Ascending aorta (tissue), 2 donors: ENCODE results near the gene DNAJB6. TPM values are rescaled to one million over a fixed set of nuclear protein-coding genes. Genes with fewer than 3 reads are reported as not detected.
A peak's percentile ranks its signal among the peaks of the same experiment; 100 is the strongest.

Source experiments
- DNase-seq, 2 donors: peaks; one replicate each; pipeline ENCODE4 v3.0.0-alpha.2; 2019; ENCODE audit warnings: low spot score in 2 of 2
- H3K27ac ChIP-seq, 2 donors: fragments of 200-600 bp; sonication (generic); one replicate each; pipeline ENCODE4 v1.5.1; 2016 to 2017; ENCODE audit warnings: mild to moderate bottlenecking in 1 of 2
- H3K27me3 ChIP-seq: fragments of 200-600 bp; sonication (generic); one replicate; pipeline ENCODE4 v1.5.1; 2017
- H3K36me3 ChIP-seq, 2 donors: fragments of 200-600 bp; sonication (generic); one replicate each; pipeline ENCODE4 v1.5.1; 2016
- H3K4me1 ChIP-seq, 2 donors: fragments of 200-600 bp; sonication (generic); one replicate each; pipeline ENCODE4 v1.5.1; 2016 to 2017; ENCODE audit warnings: mild to moderate bottlenecking in 1 of 2
- H3K4me3 ChIP-seq, 2 donors: fragments of 200-600 bp; sonication (generic); one replicate each; pipeline ENCODE4 v1.5.1; 2016 to 2017; ENCODE audit warnings: mild to moderate bottlenecking in 1 of 2
- H3K9me3 ChIP-seq, 2 donors: fragments of 200-600 bp; sonication (generic); one replicate each; pipeline ENCODE4 v1.5.1; 2016
- CTCF ChIP-seq, 3 experiments: fragments of 200-600 bp in 2 of 3; fragments of 450-650 bp in 1 of 3; sonication (generic) in 2 of 3; IDR thresholded peaks; one replicate each; pipeline ENCODE4 v1.5.1; 2016 to 2019; ENCODE audit warnings: antibody characterized with exemption in 3 of 3, mild to moderate bottlenecking in 1 of 3, moderate library complexity in 1 of 3
- intact Hi-C: fragments of 100-400 bp; cut with DNase I; formaldehyde crosslinking; loops from one replicate; pipeline ENCODE4 v1.15.1; 2023
- total RNA-seq: library from RNA; depleted of rRNA; stranded (reverse); fragments of >200 nt; gene quantifications from one replicate; pipeline ENCODE4 v1.1.0, GENCODE V29; 2016

The DNAJB6 gene
- total RNA-seq, 1 donor from 2014 or later = 79.1 TPM

- intact Hi-C loops = no loop called here
- no peak overlapping the region for H3K4me3 ChIP-seq
These were observed 95.2 kb downstream of the DNAJB6 start for GRCh38 chr7:157431951-157432540.

GRCh38 chr7:157432541-157432956 is 95.7 kb downstream of the DNAJB6 start:
- H3K36me3 ChIP-seq = no peaks in the 10 kb centered on the region
- no peaks in the 10 kb centered on the region for H3K4me1 ChIP-seq
- H3K27ac ChIP-seq = no peak overlapping the region
- TF ChIP-seq CTCF (IDR thresholded peaks at IDR 0.05) = no peak
- no peaks in the 10 kb centered on the region for H3K9me3 ChIP-seq
- intact Hi-C loops = no loop called here
- no peaks in the 10 kb centered on the region for H3K27me3 ChIP-seq
- no peak for DNase-seq
- no peak overlapping the region for H3K4me3 ChIP-seq

More at GRCh38 chr7:157431951-157432540, 95.2 kb downstream of the DNAJB6 start:
- no peaks in the 10 kb centered on the region for H3K27me3 ChIP-seq
- no peaks in the 10 kb centered on the region for H3K36me3 ChIP-seq
- no peak for DNase-seq
- H3K9me3 ChIP-seq = no peaks in the 10 kb centered on the region
- no peaks in the 10 kb centered on the region for H3K4me1 ChIP-seq
- H3K27ac ChIP-seq = no peak overlapping the region
- no peak for TF ChIP-seq CTCF (IDR thresholded peaks at IDR 0.05)

- TF ChIP-seq CTCF (IDR thresholded peaks at IDR 0.05) = peak in 2 of 3 experiments; percentile 18 to 50
- no peak overlapping the region for H3K4me3 ChIP-seq
- no peak for DNase-seq
- H3K9me3 ChIP-seq = no peaks in the 10 kb centered on the region
- intact Hi-C loops = no loop called here
- H3K27ac ChIP-seq = no peak overlapping the region
- no peaks in the 10 kb centered on the region for H3K36me3 ChIP-seq
- H3K27me3 ChIP-seq = no peaks in the 10 kb centered on the region
- no peaks in the 10 kb centered on the region for H3K4me1 ChIP-seq
These were observed 96.3 kb downstream of the DNAJB6 start for GRCh38 chr7:157432957-157433576.

- H3K4me1 ChIP-seq = no peaks in the 10 kb centered on the region
- H3K27ac ChIP-seq = no peak overlapping the region
- H3K4me3 ChIP-seq = no peak overlapping the region
- no peak for TF ChIP-seq CTCF (IDR thresholded peaks at IDR 0.05)
- no peaks in the 10 kb centered on the region for H3K27me3 ChIP-seq
- no peaks in the 10 kb centered on the region for H3K9me3 ChIP-seq
- H3K36me3 ChIP-seq = no peaks in the 10 kb centered on the region
- DNase-seq = no peak
- intact Hi-C loops = no loop called here
These were observed 96.8 kb downstream of the DNAJB6 start for GRCh38 chr7:157433628-157434027.

GRCh38 chr7:157434231-157434630 is 97.4 kb downstream of the DNAJB6 start:
- Histone ChIP-seq H3K4me3 (no peak overlapping the region), H3K4me1 (no peaks in the 10 kb centered on the region), H3K9me3 (no peaks in the 10 kb centered on the region), H3K27me3 (no peaks in the 10 kb centered on the region), H3K27ac (no peak overlapping the region), H3K36me3 (no peaks in the 10 kb centered on the region)
- no peak for DNase-seq
- intact Hi-C loops = no loop called here
- TF ChIP-seq CTCF (IDR thresholded peaks at IDR 0.05) = no peak
